Sigmoid colon (tissue), 4 donors: ENCODE measurements around the gene YEATS2.

Source experiments
- EP300 ChIP-seq, 4 donors: sonication (generic); formaldehyde crosslinking; IDR thresholded peaks; one replicate each; pipeline ENCODE4 v1.6.1; 2017; ENCODE audit warnings: antibody characterized with exemption in 4 of 4
- POLR2A ChIP-seq, 2 donors: fragments of 450-650 bp; IDR thresholded peaks; one replicate each; pipeline ENCODE4 v1.6.1; 2016; ENCODE audit warnings: antibody characterized with exemption in 2 of 2, mild to moderate bottlenecking in 2 of 2, moderate library complexity in 2 of 2
- POLR2AphosphoS5 ChIP-seq, 4 donors: sonication (generic); formaldehyde crosslinking; IDR thresholded peaks; one replicate each; pipeline ENCODE4 v1.6.1; 2017; ENCODE audit warnings: antibody characterized with exemption in 4 of 4
- TF ChIP-seq, protein P1 (sequence below), 4 experiments: fragments of 450-650 bp in 3 of 4; fragments of 200-600 bp in 1 of 4; IDR thresholded peaks; one replicate each; pipeline ENCODE4 v1.5.1; 2016 to 2019; ENCODE audit warnings: antibody characterized with exemption in 4 of 4, mild to moderate bottlenecking in 3 of 4, moderate library complexity in 2 of 4

DNA sequence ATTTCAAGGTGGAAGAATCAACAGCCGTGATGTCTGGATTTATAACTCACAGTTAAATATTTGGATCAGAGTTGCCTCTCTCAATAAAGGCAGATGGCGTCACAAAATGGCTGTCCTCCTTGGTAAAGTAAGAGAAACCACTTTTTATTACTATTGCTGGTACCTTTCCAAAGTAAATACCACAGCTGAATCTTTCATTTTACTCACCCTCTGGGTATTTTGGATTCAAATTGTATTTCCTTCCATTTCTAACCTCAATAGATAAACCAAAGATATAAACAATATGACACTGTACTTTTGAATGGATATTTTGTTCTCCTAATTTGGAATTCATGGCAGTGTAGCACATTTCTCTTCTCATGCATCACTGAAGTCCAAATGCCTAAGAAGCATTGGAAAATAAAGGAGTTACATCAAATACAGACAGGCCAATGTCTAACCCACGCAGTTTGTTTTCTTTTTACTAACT is 32.6 kb upstream of the YEATS2 start:
- TF ChIP-seq POLR2A (IDR thresholded peaks at IDR 0.05) (no peak), POLR2AphosphoS5 (IDR thresholded peaks at IDR 0.05) (no peak), EP300 (IDR thresholded peaks at IDR 0.05) (no peak)
- TF ChIP-seq, protein P1, sequence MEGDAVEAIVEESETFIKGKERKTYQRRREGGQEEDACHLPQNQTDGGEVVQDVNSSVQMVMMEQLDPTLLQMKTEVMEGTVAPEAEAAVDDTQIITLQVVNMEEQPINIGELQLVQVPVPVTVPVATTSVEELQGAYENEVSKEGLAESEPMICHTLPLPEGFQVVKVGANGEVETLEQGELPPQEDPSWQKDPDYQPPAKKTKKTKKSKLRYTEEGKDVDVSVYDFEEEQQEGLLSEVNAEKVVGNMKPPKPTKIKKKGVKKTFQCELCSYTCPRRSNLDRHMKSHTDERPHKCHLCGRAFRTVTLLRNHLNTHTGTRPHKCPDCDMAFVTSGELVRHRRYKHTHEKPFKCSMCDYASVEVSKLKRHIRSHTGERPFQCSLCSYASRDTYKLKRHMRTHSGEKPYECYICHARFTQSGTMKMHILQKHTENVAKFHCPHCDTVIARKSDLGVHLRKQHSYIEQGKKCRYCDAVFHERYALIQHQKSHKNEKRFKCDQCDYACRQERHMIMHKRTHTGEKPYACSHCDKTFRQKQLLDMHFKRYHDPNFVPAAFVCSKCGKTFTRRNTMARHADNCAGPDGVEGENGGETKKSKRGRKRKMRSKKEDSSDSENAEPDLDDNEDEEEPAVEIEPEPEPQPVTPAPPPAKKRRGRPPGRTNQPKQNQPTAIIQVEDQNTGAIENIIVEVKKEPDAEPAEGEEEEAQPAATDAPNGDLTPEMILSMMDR (IDR thresholded peaks at IDR 0.05) = no peak
